ENCODE results near the gene DIS3. TPM values are rescaled to one million over a fixed set of nuclear protein-coding genes. Genes with fewer than 3 reads are reported as not detected.
"Not testable (repeated sequence)": the region's sequence is repeated elsewhere in the genome, so short reads cannot be mapped to it uniquely, and the experiment has no call there.

Gene DIS3
- total RNA-seq, 1 donor = 38.4 TPM

DNA sequence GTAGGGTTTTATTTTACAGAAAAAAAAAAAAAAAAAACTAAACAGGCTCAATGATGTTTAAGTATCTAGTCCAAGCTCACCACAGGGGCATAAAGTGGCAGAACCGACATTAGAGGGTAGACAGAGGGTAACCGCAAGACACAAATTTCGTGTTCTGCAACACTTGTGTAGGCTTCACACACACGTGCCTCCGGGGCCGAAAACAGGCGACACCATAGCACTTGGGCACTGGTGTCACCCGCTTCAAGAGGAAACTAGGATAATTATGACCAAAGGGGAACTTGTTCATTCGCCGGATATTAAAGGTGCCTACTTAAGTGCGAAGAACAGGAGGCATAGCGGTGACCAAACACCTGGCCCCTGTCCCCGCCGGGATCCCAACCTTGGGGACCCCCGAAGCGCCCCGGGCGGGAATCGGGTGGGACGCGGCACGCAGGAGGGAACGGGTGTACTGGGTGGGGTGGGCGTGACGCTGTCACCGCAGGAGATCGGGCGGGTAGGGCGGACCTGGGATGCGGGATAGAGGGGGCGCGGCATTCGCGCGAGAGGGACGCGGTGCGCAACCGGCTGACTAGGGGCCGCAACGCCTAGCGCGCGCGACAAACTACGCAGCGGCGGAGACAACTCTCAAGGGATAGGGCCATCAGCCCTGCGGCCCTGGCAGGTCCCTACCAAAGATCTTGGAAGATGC lies 54.8 kb downstream of the DIS3 start:
- Histone ChIP-seq H3K79me2 (ENCODE audit: insufficient read depth, low read length) (peaks cover 90% of the 10 kb centered on the region), H3K36me3 (ENCODE audit: insufficient read depth, low read length) (no peaks in the 10 kb centered on the region), H3K4me1 (ENCODE audit: insufficient read depth, low read length) (peaks cover 24% of the 10 kb centered on the region), H3K27me3 (ENCODE audit: insufficient read depth, low read length) (no peaks in the 10 kb centered on the region), H2AFZ (ENCODE audit: low read length) (peak overlapping the region; percentile 91), H3K9me3 (ENCODE audit: low read depth, low read length) (no peaks in the 10 kb centered on the region), H3K27ac (ENCODE audit: low read depth, low read length) (peak overlapping the region; percentile 50), H4K20me1 (ENCODE audit: insufficient read depth, low read length) (no peaks in the 10 kb centered on the region), H3K4me2 (ENCODE audit: insufficient read depth, low read length) (peak overlapping the region; percentile 97), H3K4me3 (ENCODE audit: insufficient read depth, low read length) (peak overlapping the region; percentile 84)
- DNase-seq (ENCODE audit: insufficient read length, low spot score, missing footprints) = peak; percentile 60
- TF ChIP-seq CTCF (IDR thresholded peaks at IDR 0.05; ENCODE audit: extremely low read depth, low read depth, low read length) = no peak

DNA sequence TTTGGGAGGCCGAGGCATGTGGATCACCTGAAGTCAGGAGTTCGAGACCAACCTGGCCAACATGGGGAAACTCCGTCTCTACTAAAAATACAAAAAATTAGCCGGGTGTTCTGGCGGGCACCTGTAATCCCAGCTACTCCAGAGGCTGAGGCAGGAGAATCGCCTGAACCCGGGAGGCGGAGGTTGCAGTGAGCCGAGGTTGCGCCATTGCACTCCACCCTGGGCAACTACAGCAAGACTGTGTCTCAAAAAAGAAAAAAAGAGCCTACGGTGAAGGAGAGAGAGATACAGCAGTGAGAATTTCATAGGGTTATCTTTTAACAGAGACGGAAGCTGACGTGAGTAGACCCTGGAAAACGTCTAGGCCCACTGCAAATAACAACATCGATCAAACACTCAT lies 55.5 kb downstream of the DIS3 start:
- peak overlapping the region; percentile 97 for H3K4me2 ChIP-seq (ENCODE audit: insufficient read depth, low read length)
- not testable (repeated sequence) for DNase-seq (ENCODE audit: insufficient read length, low spot score, missing footprints); H3K36me3 ChIP-seq (ENCODE audit: insufficient read depth, low read length); H2AFZ ChIP-seq (ENCODE audit: low read length); H3K27me3 ChIP-seq (ENCODE audit: insufficient read depth, low read length); H4K20me1 ChIP-seq (ENCODE audit: insufficient read depth, low read length); H3K9me3 ChIP-seq (ENCODE audit: low read depth, low read length)
- H3K27ac ChIP-seq (ENCODE audit: low read depth, low read length) = peak overlapping the region; percentile 50
- H3K4me1 ChIP-seq (ENCODE audit: insufficient read depth, low read length) = peaks cover 24% of the 10 kb centered on the region
- peaks cover 91% of the 10 kb centered on the region for H3K79me2 ChIP-seq (ENCODE audit: insufficient read depth, low read length)
- H3K4me3 ChIP-seq (ENCODE audit: insufficient read depth, low read length) = peak overlapping the region; percentile 84

DNA sequence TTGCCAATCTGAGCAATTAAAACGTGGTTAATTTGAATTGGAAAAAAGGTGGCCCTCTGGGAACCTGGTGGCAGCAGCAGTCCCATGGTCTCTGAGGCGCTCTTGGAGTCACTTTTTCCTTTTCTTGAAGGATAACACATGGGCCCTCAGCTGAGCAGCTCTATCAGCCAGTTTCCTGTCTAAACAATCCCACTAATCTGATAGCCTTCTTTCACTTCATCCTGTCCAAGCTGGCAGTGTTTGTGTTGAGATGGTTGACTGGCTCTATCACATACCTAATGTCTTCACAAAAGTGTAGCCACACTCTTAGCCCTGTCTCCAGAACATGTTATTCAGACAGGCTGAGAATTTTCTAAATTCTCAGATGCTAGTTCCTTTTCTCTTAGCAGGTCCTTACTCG lies 64.9 kb downstream of the DIS3 start:
- Histone ChIP-seq H4K20me1 (ENCODE audit: insufficient read depth, low read length) (no peaks in the 10 kb centered on the region), H3K9me3 (ENCODE audit: low read depth, low read length) (no peaks in the 10 kb centered on the region), H3K4me3 (ENCODE audit: insufficient read depth, low read length) (no peak overlapping the region), H3K36me3 (ENCODE audit: insufficient read depth, low read length) (peaks cover 17% of the 10 kb centered on the region), H3K4me2 (ENCODE audit: insufficient read depth, low read length) (no peak overlapping the region), H3K27me3 (ENCODE audit: insufficient read depth, low read length) (no peaks in the 10 kb centered on the region), H2AFZ (ENCODE audit: low read length) (no peak overlapping the region), H3K27ac (ENCODE audit: low read depth, low read length) (no peak overlapping the region), H3K79me2 (ENCODE audit: insufficient read depth, low read length) (peaks cover 86% of the 10 kb centered on the region), H3K4me1 (ENCODE audit: insufficient read depth, low read length) (no peaks in the 10 kb centered on the region)
- TF ChIP-seq CTCF (IDR thresholded peaks at IDR 0.05; ENCODE audit: extremely low read depth, low read depth, low read length) = no peak
- no peak for DNase-seq (ENCODE audit: insufficient read length, low spot score, missing footprints)

Small RNAs within 50 kb of the gene (small RNA-seq; reads per million reads assigned to genes)
- gene RNU6-80P = not detected

Other genes starting within 250 kb of the DIS3 start
- gene MZT1, start 54.3 kb downstream of the DIS3 start, total RNA-seq = 8.3 and 10.0 TPM in 2 replicates
- gene BORA, start 54.0 kb downstream of the DIS3 start, total RNA-seq = 3.8 and 4.3 TPM in 2 replicates
- gene PIBF1, start 233 bp upstream of the DIS3 start, total RNA-seq = 16.5 and 19.9 TPM in 2 replicates

Measured in osteoblast (primary cell).